Mesendoderm (in vitro differentiated cells): ENCODE results near the gene MAP9. TPM values are rescaled to one million over a fixed set of nuclear protein-coding genes. Genes with fewer than 3 reads are reported as not detected.
A peak's percentile ranks its signal among the peaks of the same experiment; 100 is the strongest.
"Not testable (repeated sequence)": the region's sequence is repeated elsewhere in the genome, so short reads cannot be mapped to it uniquely, and the experiment has no call there.

Source experiments
- DNase-seq: peaks from one replicate; pipeline ENCODE4 v3.0.0; 2013
- H2AK5ac ChIP-seq: 2 replicates; pipeline ENCODE4 v1.6.1; 2013; ENCODE audit warnings: low read length, inconsistent platforms
- H2BK120ac ChIP-seq: 2 replicates; pipeline ENCODE4 v1.6.1; 2013; ENCODE audit warnings: low read depth, mild to moderate bottlenecking, low read length, moderate library complexity, mixed read lengths
- H2BK15ac ChIP-seq: replicated peaks from 2 replicates; pipeline ENCODE4 v1.6.1; 2013; ENCODE audit warnings: low read depth, mild to moderate bottlenecking, moderate library complexity
- H2BK5ac ChIP-seq: 2 replicates; pipeline ENCODE4 v1.6.1; 2013; ENCODE audit warnings: low read length, inconsistent platforms
- H3K18ac ChIP-seq: 2 replicates; pipeline ENCODE4 v1.6.1; 2013; ENCODE audit warnings: mild to moderate bottlenecking, low read length, mixed read lengths
- H3K23ac ChIP-seq: one replicate; pipeline ENCODE4 v1.6.1; 2013; ENCODE audit warnings: low read length
- H3K27ac ChIP-seq: 2 replicates; pipeline ENCODE4 v1.5.1; 2013; ENCODE audit warnings: low read depth, mild to moderate bottlenecking, inconsistent platforms, low read length, moderate library complexity
- H3K27me3 ChIP-seq: 2 replicates; pipeline ENCODE4 v1.6.1; 2013; ENCODE audit warnings: low read length, control low read depth, mild to moderate bottlenecking, inconsistent platforms; ENCODE audit not compliant: insufficient read depth, poor library complexity
- H3K36me3 ChIP-seq: 2 replicates; pipeline ENCODE4 v1.6.1; 2013; ENCODE audit warnings: low read length, inconsistent platforms; ENCODE audit not compliant: control insufficient read depth, insufficient read depth
- H3K4ac ChIP-seq: one replicate; pipeline ENCODE4 v1.6.1; 2013; ENCODE audit warnings: low read depth, mild to moderate bottlenecking, low read length, moderate library complexity
- H3K4me1 ChIP-seq: 2 replicates; pipeline ENCODE4 v1.6.1; 2013; ENCODE audit warnings: low read depth, low read length, inconsistent platforms; ENCODE audit not compliant: control insufficient read depth
- H3K4me2 ChIP-seq: 2 replicates; pipeline ENCODE4 v1.6.1; 2013; ENCODE audit warnings: low read length
- H3K4me3 ChIP-seq: 2 replicates; pipeline ENCODE4 v1.5.1; 2013; ENCODE audit warnings: mild to moderate bottlenecking, low read length
- H3K56ac ChIP-seq: one replicate; pipeline ENCODE4 v1.6.1; 2013; ENCODE audit warnings: low read length
- H3K79me1 ChIP-seq: 2 replicates; pipeline ENCODE4 v1.6.1; 2013; ENCODE audit warnings: low read length, inconsistent platforms
- H3K79me2 ChIP-seq: 2 replicates; pipeline ENCODE4 v1.6.1; 2013; ENCODE audit warnings: mild to moderate bottlenecking, low read length; ENCODE audit not compliant: control insufficient read depth, insufficient read depth
- H3K9ac ChIP-seq: 2 replicates; pipeline ENCODE4 v1.6.1; 2013; ENCODE audit warnings: low read length, inconsistent platforms
- H4K5ac ChIP-seq: one replicate; pipeline ENCODE4 v1.6.1; 2013; ENCODE audit warnings: low read length
- H4K8ac ChIP-seq: one replicate; pipeline ENCODE4 v1.6.1; 2013; ENCODE audit warnings: low read depth, mild to moderate bottlenecking, control low read depth, low read length, moderate library complexity
- WGBS: extraction: QIAGEN DNeasy Blood & Tissue Kit; methylation state at CpG from one replicate; pipeline ENCODE4 v1.1.7; 2013; ENCODE audit warnings: low lambda C conversion rate, missing lambda C conversion rate; ENCODE audit not compliant: insufficient coverage; ENCODE audit errors: extremely low coverage; 5-methylcytosine and 5-hydroxymethylcytosine counted together
- polyA plus RNA-seq, 2 experiments: library from polyadenylated mRNA; stranded (reverse); fragments of 200-250 nt; gene quantifications; one replicate each; pipeline ENCODE4 v1.2.3, GENCODE V29; 2013

Gene MAP9
- 22.5 TPM for polyA plus RNA-seq (2013, experiment 1 of 2)
- polyA plus RNA-seq (2013, experiment 2 of 2): 23.0 TPM

GRCh38 chr4:155376387-155377268 is at the start of gene MAP9:
TSS of gene MAP9 (minus strand) at chr4:155376965. CDS start at chr4:155375850, 1,115 bp downstream.
- Histone ChIP-seq H3K27ac (no peak within 1 kb of the TSS), H2BK120ac (no peak within 1 kb of the TSS), H3K79me1 (no peaks in the 10 kb centered on the region), H4K8ac (no peak within 1 kb of the TSS), H3K4ac (no peak within 1 kb of the TSS), H2BK5ac (no peak within 1 kb of the TSS), H4K5ac (peak within 1 kb of the TSS; percentile 10), H3K56ac (peak within 1 kb of the TSS; percentile 84), H2AK5ac (no peak within 1 kb of the TSS), H3K4me1 (no peaks in the 10 kb centered on the region), H3K36me3 (no peaks in the 10 kb centered on the region), H3K79me2 (no peaks in the 10 kb centered on the region), H2BK15ac (no peak within 1 kb of the TSS), H3K9ac (peak within 1 kb of the TSS; percentile 76), H3K23ac (no peak within 1 kb of the TSS), H3K4me2 (peak within 1 kb of the TSS; percentile 53), H3K4me3 (peak within 1 kb of the TSS; percentile 77), H3K27me3 (no peaks in the 10 kb centered on the region), H3K18ac (no peak within 1 kb of the TSS)
- WGBS: no CpG with 5 or more reads among the region's 66 CpGs
- peak; percentile 100 for DNase-seq

- no CpG with 5 or more reads among the region's 11 CpGs for WGBS
- H3K4me2 ChIP-seq: not testable (repeated sequence)
These were observed 48.0 kb upstream of the MAP9 start for GRCh38 chr4:155424778-155425177.

DNA sequence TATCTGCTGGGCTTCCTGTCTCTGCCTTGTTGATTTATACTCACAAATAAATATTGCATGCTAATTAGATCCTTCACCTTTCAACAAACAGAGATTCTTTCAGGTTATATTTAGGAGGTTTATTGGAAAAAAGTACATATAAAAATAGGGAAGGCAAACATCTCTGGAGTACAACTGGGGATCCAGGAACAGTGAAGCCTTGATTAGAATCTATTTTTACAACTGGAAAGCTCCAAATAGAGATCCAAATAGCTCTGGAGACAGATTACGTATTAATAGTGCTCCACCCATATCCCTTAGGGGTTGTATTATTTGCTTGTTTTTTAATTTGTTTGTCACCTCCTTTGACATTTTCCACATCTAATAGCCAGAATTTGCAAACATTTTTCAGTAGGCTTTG is 46.9 kb upstream of the MAP9 start:
- Histone ChIP-seq H4K8ac (no peak overlapping the region), H2BK120ac (no peak overlapping the region), H3K4me1 (no peaks in the 10 kb centered on the region)

More at GRCh38 chr4:155424778-155425177, 48.0 kb upstream of the MAP9 start:
- not testable (repeated sequence) for H3K9ac ChIP-seq, H3K27me3 ChIP-seq, H2BK120ac ChIP-seq, H2BK5ac ChIP-seq, H3K4me3 ChIP-seq, H2AK5ac ChIP-seq, H3K79me1 ChIP-seq, H3K27ac ChIP-seq, DNase-seq, H4K8ac ChIP-seq, H3K4ac ChIP-seq, H2BK15ac ChIP-seq, H3K36me3 ChIP-seq, H4K5ac ChIP-seq, H3K4me1 ChIP-seq, H3K79me2 ChIP-seq, H3K18ac ChIP-seq, H3K23ac ChIP-seq, H3K56ac ChIP-seq

GRCh38 chr4:155419266-155419665 is 42.5 kb upstream of the MAP9 start:
- Histone ChIP-seq H2AK5ac (no peak overlapping the region), H3K23ac (no peak overlapping the region), H3K4me3 (no peak overlapping the region), H2BK15ac (no peak overlapping the region), H3K36me3 (no peaks in the 10 kb centered on the region), H3K79me1 (no peaks in the 10 kb centered on the region), H3K27ac (no peak overlapping the region), H3K27me3 (no peaks in the 10 kb centered on the region), H3K79me2 (no peaks in the 10 kb centered on the region), H3K4me1 (no peaks in the 10 kb centered on the region), H3K18ac (no peak overlapping the region), H4K5ac (no peak overlapping the region), H3K4ac (no peak overlapping the region), H2BK120ac (no peak overlapping the region), H2BK5ac (no peak overlapping the region), H3K56ac (no peak overlapping the region), H3K9ac (no peak overlapping the region), H4K8ac (no peak overlapping the region), H3K4me2 (no peak overlapping the region)
- DNase-seq: no peak
- no CpG with 5 or more reads among the region's 4 CpGs for WGBS

More for the DNA sequence above, 46.9 kb upstream of the MAP9 start:
- H3K4me2 ChIP-seq: no peak overlapping the region
- H4K5ac ChIP-seq: no peak overlapping the region
- H3K18ac ChIP-seq: no peak overlapping the region
- H3K4me3 ChIP-seq: no peak overlapping the region
- H3K36me3 ChIP-seq: no peaks in the 10 kb centered on the region
- H2BK15ac ChIP-seq: no peak overlapping the region
- no peak overlapping the region for H3K27ac ChIP-seq
- H3K79me1 ChIP-seq: no peaks in the 10 kb centered on the region
- no peaks in the 10 kb centered on the region for H3K79me2 ChIP-seq
- no peak overlapping the region for H3K4ac ChIP-seq
- H3K9ac ChIP-seq: no peak overlapping the region
- DNase-seq: no peak
- H3K27me3 ChIP-seq: peaks cover 4% of the 10 kb centered on the region
- no CpG with 5 or more reads among the region's 1 CpG for WGBS
- no peak overlapping the region for H2AK5ac ChIP-seq
- H3K23ac ChIP-seq: no peak overlapping the region
- no peak overlapping the region for H2BK5ac ChIP-seq
- no peak overlapping the region for H3K56ac ChIP-seq

DNA sequence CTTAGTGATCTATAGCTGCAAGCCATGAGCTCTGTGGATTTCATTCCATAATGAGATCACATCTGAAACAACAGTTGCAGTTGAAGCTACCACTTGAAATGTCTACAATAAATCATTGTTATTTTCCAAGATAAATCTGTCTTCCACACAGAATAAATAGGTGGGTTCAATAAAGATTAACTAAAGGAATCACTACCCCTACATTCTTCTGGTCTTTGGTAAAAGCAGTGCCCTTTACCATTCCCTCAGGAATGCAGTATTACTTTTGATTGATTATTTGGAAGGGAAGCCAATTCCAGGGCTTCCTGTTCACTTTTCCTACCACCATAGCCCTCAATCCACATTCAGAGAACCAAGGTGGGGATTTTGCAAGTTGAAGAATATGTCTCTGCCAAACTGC is 38.9 kb upstream of the MAP9 start:
- Histone ChIP-seq H3K79me2 (no peaks in the 10 kb centered on the region), H2AK5ac (no peak overlapping the region), H2BK15ac (no peak overlapping the region), H3K18ac (no peak overlapping the region), H2BK5ac (no peak overlapping the region), H3K56ac (no peak overlapping the region), H3K27me3 (no peaks in the 10 kb centered on the region), H3K4me2 (no peak overlapping the region), H3K4me3 (no peak overlapping the region), H4K5ac (no peak overlapping the region), H3K4me1 (no peaks in the 10 kb centered on the region), H3K27ac (no peak overlapping the region), H3K9ac (no peak overlapping the region), H4K8ac (no peak overlapping the region), H2BK120ac (no peak overlapping the region), H3K23ac (no peak overlapping the region), H3K36me3 (no peaks in the 10 kb centered on the region), H3K79me1 (no peaks in the 10 kb centered on the region), H3K4ac (no peak overlapping the region)
- no peak for DNase-seq
